ENCODE results near the gene MTOR. TPM values are rescaled to one million over a fixed set of nuclear protein-coding genes. Genes with fewer than 3 reads are reported as not detected.
"Not testable (repeated sequence)": the region's sequence is repeated elsewhere in the genome, so short reads cannot be mapped to it uniquely, and the experiment has no call there.

MTOR gene
- total and polyA plus RNA-seq, 2 experiments from 2014 or later: 17.2 to 37.7 TPM

- Histone ChIP-seq H4K20me1 (ENCODE audit: insufficient read depth, poor library complexity, severe bottlenecking) (no peaks in the 10 kb centered on the region), H2AFZ (no peak overlapping the region), H3K4me1 (ENCODE audit: insufficient read depth) (no peaks in the 10 kb centered on the region), H3K9me2 (replicated peaks; ENCODE audit: insufficient read depth) (no peaks in the 10 kb centered on the region), H3K4me3 (no peak overlapping the region), H3K9me3 (ENCODE audit: low read depth) (no peaks in the 10 kb centered on the region), H3K27me3 (no peaks in the 10 kb centered on the region), H3K36me3 (replicated peaks; ENCODE audit: insufficient read depth, low read depth) (no peaks in the 10 kb centered on the region), H3K27ac (no peak overlapping the region), H3K4me2 (no peak overlapping the region), H3K79me2 (no peaks in the 10 kb centered on the region)
- TF ChIP-seq CTCF (IDR thresholded peaks at IDR 0.05; ENCODE audit: poor library complexity) (no peak), EZH2 (IDR thresholded peaks at IDR 0.05; ENCODE audit: borderline replicate concordance) (no peak), EZH2phosphoT487 (IDR thresholded peaks at IDR 0.05; ENCODE audit: low read depth, severe bottlenecking, unreplicated experiment) (no peak)
- no peak for DNase-seq (ENCODE audit: low spot score)
- 95% methylated on average over 10 of the region's 10 CpGs for WGBS (ENCODE audit: low lambda C conversion rate, missing lambda C conversion rate)
These were observed 156.8 kb downstream of the MTOR start for GRCh38 chr1:11105586-11105985.

DNA sequence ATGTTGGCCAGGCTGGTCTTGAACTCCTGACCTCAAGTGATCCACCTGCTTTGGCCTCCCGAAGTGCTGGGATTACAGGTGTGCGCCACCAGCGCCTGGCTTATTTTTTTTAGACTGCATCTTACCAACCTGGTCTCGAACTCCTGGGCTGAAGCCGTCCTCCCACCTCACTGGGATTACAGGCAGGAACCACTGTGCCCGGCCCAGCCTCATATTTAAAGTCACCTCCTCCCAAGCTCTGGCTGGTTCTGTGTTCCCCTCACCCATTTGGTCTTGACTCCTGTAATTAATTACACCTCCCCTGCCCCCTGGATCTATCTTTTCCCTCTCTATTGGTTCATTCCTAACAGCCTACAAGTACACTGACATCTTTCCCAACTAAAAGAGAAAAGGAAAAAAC lies 161.0 kb downstream of the MTOR start:
- H3K36me3 ChIP-seq (replicated peaks; ENCODE audit: insufficient read depth, low read depth): no peaks in the 10 kb centered on the region
- H3K27ac ChIP-seq: no peak overlapping the region
- H4K20me1 ChIP-seq (ENCODE audit: insufficient read depth, poor library complexity, severe bottlenecking): no peaks in the 10 kb centered on the region
- H3K27me3 ChIP-seq: no peaks in the 10 kb centered on the region
- peaks cover 21% of the 10 kb centered on the region for H3K79me2 ChIP-seq
- no peak overlapping the region for H3K4me2 ChIP-seq
- no peaks in the 10 kb centered on the region for H3K9me2 ChIP-seq (replicated peaks; ENCODE audit: insufficient read depth)
- DNase-seq (ENCODE audit: low spot score): no peak
- H2AFZ ChIP-seq: no peak overlapping the region
- H3K4me1 ChIP-seq (ENCODE audit: insufficient read depth): peaks cover 11% of the 10 kb centered on the region
- no peaks in the 10 kb centered on the region for H3K9me3 ChIP-seq (ENCODE audit: low read depth)
- no peak overlapping the region for H3K4me3 ChIP-seq
- WGBS (ENCODE audit: low lambda C conversion rate, missing lambda C conversion rate): 94% methylated on average over 6 of the region's 6 CpGs
- no peak for TF ChIP-seq CTCF (IDR thresholded peaks at IDR 0.05; ENCODE audit: poor library complexity)
- TF ChIP-seq EZH2 (IDR thresholded peaks at IDR 0.05; ENCODE audit: borderline replicate concordance): no peak
- no peak for TF ChIP-seq EZH2phosphoT487 (IDR thresholded peaks at IDR 0.05; ENCODE audit: low read depth, severe bottlenecking, unreplicated experiment)

DNA sequence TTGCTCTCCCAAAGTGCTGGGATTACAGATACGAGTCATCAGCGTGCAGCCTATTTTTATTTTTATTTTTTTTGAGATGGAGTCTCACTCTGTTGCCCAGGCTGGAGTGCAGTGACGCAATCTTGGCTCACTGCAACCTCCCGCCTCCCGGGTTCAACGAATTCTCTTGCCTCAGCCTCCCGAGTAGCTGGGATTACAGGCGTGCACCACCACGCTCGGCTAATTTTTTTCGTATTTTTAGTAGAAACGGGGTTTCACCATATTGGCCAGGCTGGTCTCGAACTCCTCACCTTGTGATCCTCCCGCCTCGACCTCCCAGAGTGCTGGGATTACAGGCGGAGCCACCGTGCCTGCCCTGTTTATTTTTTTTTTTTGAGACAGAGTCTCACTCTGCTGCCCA lies 161.5 kb downstream of the MTOR start:
- not testable (repeated sequence) for H3K27ac ChIP-seq; H3K27me3 ChIP-seq; H3K4me3 ChIP-seq; H4K20me1 ChIP-seq (ENCODE audit: insufficient read depth, poor library complexity, severe bottlenecking); H3K4me2 ChIP-seq; H3K9me3 ChIP-seq (ENCODE audit: low read depth); H3K36me3 ChIP-seq (replicated peaks; ENCODE audit: insufficient read depth, low read depth); H3K9me2 ChIP-seq (replicated peaks; ENCODE audit: insufficient read depth); DNase-seq (ENCODE audit: low spot score); H2AFZ ChIP-seq
- 96% methylated on average over 17 of the region's 17 CpGs for WGBS (ENCODE audit: low lambda C conversion rate, missing lambda C conversion rate)
- peaks cover 21% of the 10 kb centered on the region for H3K79me2 ChIP-seq
- H3K4me1 ChIP-seq (ENCODE audit: insufficient read depth): peaks cover 11% of the 10 kb centered on the region

DNA sequence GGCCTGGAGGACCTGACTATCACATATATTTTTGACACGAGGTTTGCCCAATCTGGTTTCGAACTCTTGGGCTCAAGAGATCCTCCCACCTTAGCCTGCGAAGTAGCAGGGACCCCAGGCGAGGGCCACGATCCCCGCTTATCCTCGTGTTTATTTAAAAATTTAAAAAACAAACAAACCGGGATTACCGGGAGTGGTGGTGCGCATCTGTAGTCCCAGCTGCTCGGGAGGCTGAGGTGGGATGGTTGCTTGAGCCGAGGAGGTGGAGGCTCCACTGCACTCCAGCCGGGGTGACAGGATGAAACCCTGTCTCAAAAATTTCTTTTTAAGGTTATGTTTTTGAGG lies 162.2 kb downstream of the MTOR start:
- Histone ChIP-seq H3K9me2 (replicated peaks; ENCODE audit: insufficient read depth) (no peaks in the 10 kb centered on the region), H3K4me1 (ENCODE audit: insufficient read depth) (peaks cover 11% of the 10 kb centered on the region), H3K4me2 (peak overlapping the region; percentile 86), H3K4me3 (peak overlapping the region; percentile 93), H3K36me3 (replicated peaks; ENCODE audit: insufficient read depth, low read depth) (no peaks in the 10 kb centered on the region), H3K79me2 (peaks cover 21% of the 10 kb centered on the region), H2AFZ (peak overlapping the region; percentile 100), H3K27ac (peak overlapping the region; percentile 53), H3K9me3 (ENCODE audit: low read depth) (no peaks in the 10 kb centered on the region), H3K27me3 (no peaks in the 10 kb centered on the region), H4K20me1 (ENCODE audit: insufficient read depth, poor library complexity, severe bottlenecking) (no peaks in the 10 kb centered on the region)
- no peak for TF ChIP-seq CTCF (IDR thresholded peaks at IDR 0.05; ENCODE audit: poor library complexity)
- TF ChIP-seq EZH2 (IDR thresholded peaks at IDR 0.05; ENCODE audit: borderline replicate concordance): no peak
- TF ChIP-seq EZH2phosphoT487 (IDR thresholded peaks at IDR 0.05; ENCODE audit: low read depth, severe bottlenecking, unreplicated experiment): no peak
- no peak for DNase-seq (ENCODE audit: low spot score)
- WGBS (ENCODE audit: low lambda C conversion rate, missing lambda C conversion rate): 61% methylated on average over 13 of the region's 13 CpGs
